ENCODE measurements around the gene TMEM190. TPM values are rescaled to one million over a fixed set of nuclear protein-coding genes. Genes with fewer than 3 reads are reported as not detected.

Gene TMEM190
- total and polyA plus RNA-seq, 2 of the 8 experiments (the other 6 are each of a cell fraction or from before 2014, with no cell fraction given): 1.6 TPM; not detected in 1

DNA sequence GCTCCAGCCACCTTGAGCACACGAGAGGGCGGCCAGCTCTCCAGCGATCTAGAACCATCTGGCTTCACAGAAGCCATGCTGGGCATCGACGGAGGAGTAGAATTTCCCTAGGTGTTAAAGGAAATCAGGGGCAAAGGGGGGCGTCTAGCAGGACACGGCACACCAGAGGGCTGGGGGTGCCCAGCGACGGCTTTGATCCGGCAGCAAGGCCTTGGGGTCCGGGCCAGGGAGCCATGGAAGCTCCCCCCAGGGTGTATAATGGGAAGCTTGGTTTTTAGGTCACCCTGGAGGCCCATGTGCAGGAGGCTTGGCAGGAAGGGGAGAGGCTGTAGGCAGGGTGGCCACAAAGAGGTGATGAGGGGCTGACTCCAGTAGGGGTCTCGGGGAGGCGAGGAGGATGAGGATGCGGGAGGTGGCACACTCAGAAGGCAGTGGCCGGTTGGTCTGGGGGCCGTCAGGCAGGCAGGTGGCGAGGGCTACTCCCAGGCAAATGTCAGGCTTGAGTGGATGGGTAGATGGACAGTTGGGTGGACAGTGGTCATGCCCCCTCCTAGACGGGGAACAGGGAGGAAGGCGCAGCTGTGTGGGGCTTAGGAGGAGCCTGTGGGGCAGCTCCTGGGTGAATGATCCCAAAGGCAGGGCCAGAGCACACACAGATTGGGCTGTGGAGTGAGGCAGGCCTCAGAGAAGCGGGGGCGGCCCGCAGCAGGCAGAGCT lies 31.4 kb upstream of the TMEM190 start (continued):
- no peak for TF ChIP-seq CHD7 (IDR thresholded peaks at IDR 0.05; ENCODE audit: insufficient replicate concordance, low read length)
- no peak for TF ChIP-seq CREB1 (IDR thresholded peaks at IDR 0.05)
- no peak for TF ChIP-seq CHD2 (IDR thresholded peaks at IDR 0.05; ENCODE audit: low read length)
- TF ChIP-seq SAP30 (IDR thresholded peaks at IDR 0.05; ENCODE audit: insufficient read depth, insufficient replicate concordance, low read length): no peak
- TF ChIP-seq CHD1 (IDR thresholded peaks at IDR 0.05; ENCODE audit: low read depth, low read length): no peak
